A549 (cell line): ENCODE measurements around the gene NHEJ1. TPM values are rescaled to one million over a fixed set of nuclear protein-coding genes. Genes with fewer than 3 reads are reported as not detected.

Experiments used
- ATAC-seq, 2 experiments: fragments of 200-7000 bp in 1 of 2; fragments of >200 bp in 1 of 2; cut with Nextera tagmentation in 1 of 2; cut with Tn5 transposase in 1 of 2; 3 replicates each; pipeline versions ENCODE4 v1.8.0 to v1.9.1; 2018 to 2020; ENCODE audit warnings: mild to moderate bottlenecking in 1 of 2, moderate library complexity in 1 of 2
- CTCF ChIA-PET: fragments of 300-600 bp; sonication (Branson Sonifier 250); formaldehyde crosslinking; extraction: SDS; loops from one replicate; lab custom pipeline; 2021; ENCODE audit warnings: antibody characterized with exemption, inconsistent platforms; lab: Yijun Ruan, JAX
- POLR2A ChIA-PET: fragments of 350-600 bp; formaldehyde crosslinking; extraction: SDS; loops from one replicate; lab custom pipeline; 2021; ENCODE audit warnings: antibody characterized with exemption, inconsistent platforms; lab: Yijun Ruan, JAX
- DNase-seq, 2 experiments: peaks; one replicate each; pipeline versions ENCODE4 v3.0.0 to v3.0.0-alpha.2; 2011 to 2016; ENCODE audit warnings: low read depth in 1 of 2, low spot score in 1 of 2
- FAIRE-seq: peaks from 2 replicates; lab custom pipeline; 2011; peaks lifted over from hg19 to GRCh38; lab: Jason Lieb, UNC
- H3K27ac ChIP-seq, 2 experiments: fragments of >200 bp; sonication (Bioruptor Twin); formaldehyde crosslinking; 3 replicates each; pipeline ENCODE4 v1.5.1; 2016 to 2017
- H3K4me1 ChIP-seq: fragments of >200 bp; sonication (Bioruptor Twin); formaldehyde crosslinking; 3 replicates; pipeline ENCODE4 v1.6.1; 2016
- H3K4me2 ChIP-seq: fragments of >200 bp; sonication (Bioruptor Twin); formaldehyde crosslinking; 3 replicates; pipeline ENCODE4 v1.6.1; 2016
- H3K4me3 ChIP-seq: fragments of >200 bp; sonication (Bioruptor Twin); formaldehyde crosslinking; 3 replicates; pipeline ENCODE4 v1.5.1; 2016
- H3K9me3 ChIP-seq: fragments of >200 bp; sonication (Bioruptor Twin); formaldehyde crosslinking; 3 replicates; pipeline ENCODE4 v1.6.1; 2016
- CHD4 ChIP-seq: fragments of 200-600 bp; sonication (generic); IDR thresholded peaks from 2 replicates; pipeline ENCODE4 v1.6.1; 2016; ENCODE audit warnings: antibody characterized with exemption, mild to moderate bottlenecking, borderline replicate concordance
- EP300 ChIP-seq, 2 experiments: fragments of >200 bp; sonication (Bioruptor Twin); formaldehyde crosslinking; IDR thresholded peaks; 2 replicates in 1 of 2; 3 replicates in 1 of 2; pipeline ENCODE4 v1.6.1; 2016 to 2017
- HOXA7 ChIP-seq: fragments of 250-450 bp; sonication (Bioruptor Pico); IDR thresholded peaks from 2 replicates; pipeline ENCODE4 v1.5.0; 2020; ENCODE audit warnings: mild to moderate bottlenecking, moderate library complexity
- HOXB13 ChIP-seq: fragments of 250-450 bp; sonication (Bioruptor Pico); IDR thresholded peaks from 2 replicates; pipeline ENCODE4 v1.5.0; 2020; ENCODE audit warnings: low read depth, mild to moderate bottlenecking, moderate library complexity
- NFE2L2 ChIP-seq: fragments of 150-350 bp; conservative IDR thresholded peaks from 2 replicates; pipeline ENCODE4 v1.6.1; 2014; ENCODE audit warnings: low read length
- RAD21 ChIP-seq, 2 experiments: fragments of >200 bp in 1 of 2; sonication (Bioruptor Twin) in 1 of 2; formaldehyde crosslinking in 1 of 2; IDR thresholded peaks in 1 of 2; conservative IDR thresholded peaks in 1 of 2; 2 replicates in 1 of 2; 3 replicates in 1 of 2; pipeline ENCODE4 v1.6.1; 2012 to 2018; ENCODE audit warnings: inconsistent platforms in 1 of 2
- RARB ChIP-seq: fragments of 250-450 bp; sonication (Bioruptor Pico); IDR thresholded peaks from 2 replicates; pipeline ENCODE4 v1.8.0; 2021; ENCODE audit warnings: mild to moderate bottlenecking, moderate library complexity
- RCOR1 ChIP-seq: fragments of 150-350 bp; IDR thresholded peaks from 2 replicates; pipeline ENCODE4 v1.6.1; 2014; ENCODE audit warnings: antibody characterized with exemption, low read length, low read depth
- TFCP2L1 ChIP-seq: fragments of 250-450 bp; sonication (Bioruptor Pico); IDR thresholded peaks from 2 replicates; pipeline ENCODE4 v1.5.0; 2021; ENCODE audit warnings: mild to moderate bottlenecking
- ZNF302 ChIP-seq: fragments of 250-450 bp; sonication (Bioruptor Pico); IDR thresholded peaks from 2 replicates; pipeline ENCODE4 v1.9.0; 2021; ENCODE audit warnings: inconsistent platforms, mild to moderate bottlenecking, moderate library complexity
- ZSCAN20 ChIP-seq: fragments of 250-450 bp; sonication (Bioruptor Pico); IDR thresholded peaks from 2 replicates; pipeline ENCODE4 v1.8.0; 2022; ENCODE audit warnings: mild to moderate bottlenecking, moderate library complexity
- WGBS: methylation state at CpG from one replicate; pipeline ENCODE4 v1.1.6; 2017; ENCODE audit errors: missing lambda C conversion rate; 5-methylcytosine and 5-hydroxymethylcytosine counted together
- polyA plus RNA-seq, 4 experiments: library from polyadenylated mRNA; depleted of rRNA in 3 of 4; stranded (reverse); fragments of >200 nt; fragmentation: RNase III in 1 of 4; extraction: RNeasy Plus Mini Kit Qiagen cat#74134 plus additional on column Dnase treatment in 1 of 4; gene quantifications; 2 replicates in 3 of 4; 3 replicates in 1 of 4; pipeline ENCODE4 v1.2.3, GENCODE V29; 2011 to 2017
- TF ChIP-seq, protein P1 (sequence below): IDR thresholded peaks from 2 replicates; pipeline ENCODE4 v1.6.1; 2012
- TF ChIP-seq, protein P2 (sequence below): fragments of >200 bp; sonication (Bioruptor Twin); formaldehyde crosslinking; IDR thresholded peaks from 3 replicates; pipeline ENCODE4 v1.5.1; 2016
- TF ChIP-seq, protein P3 (sequence below): IDR thresholded peaks from 2 replicates; pipeline ENCODE4 v1.6.1; 2012; ENCODE audit warnings: low read depth, borderline replicate concordance
- TF ChIP-seq, protein P4 (sequence below): fragments of 250-450 bp; sonication (Bioruptor Pico); IDR thresholded peaks from 2 replicates; pipeline ENCODE4 v1.5.0; 2021; ENCODE audit warnings: mild to moderate bottlenecking, moderate library complexity, borderline replicate concordance

Gene NHEJ1
- polyA plus RNA-seq, 2 of the 4 experiments (the other 2 are of a cell fraction), result 18.5 to 31.8 TPM

GRCh38 chr2:219086196-219086595, 74.4 kb downstream of the NHEJ1 start:
- no peak for FAIRE-seq
- DNase-seq, result no peak
- TF ChIP-seq EP300 (IDR thresholded peaks at IDR 0.05) (no peak), CHD4 (no peak), ZNF302 (CRISPR knock-in tag) (no peak)
- TF ChIP-seq, all 56 proteins: peak for 0
- H3K27ac ChIP-seq, result no peak overlapping the region
- ChIA-PET POLR2A (no interaction called here), CTCF (interaction anchor here (1.0 to 5.1 kb wide), 5 partner anchors 12 to 56 kb away, joined by 4 to 19 read pairs (median 5); no protein-coding TSS in a partner anchor)
- no peak for ATAC-seq
- H3K4me1 ChIP-seq, result no peaks in the 10 kb centered on the region
- no peak overlapping the region for H3K4me3 ChIP-seq
- no peak overlapping the region for H3K4me2 ChIP-seq
- H3K9me3 ChIP-seq, result no peaks in the 10 kb centered on the region

GRCh38 chr2:219084791-219085190, 75.8 kb downstream of the NHEJ1 start:
- H3K27ac ChIP-seq, result no peak overlapping the region

DNA sequence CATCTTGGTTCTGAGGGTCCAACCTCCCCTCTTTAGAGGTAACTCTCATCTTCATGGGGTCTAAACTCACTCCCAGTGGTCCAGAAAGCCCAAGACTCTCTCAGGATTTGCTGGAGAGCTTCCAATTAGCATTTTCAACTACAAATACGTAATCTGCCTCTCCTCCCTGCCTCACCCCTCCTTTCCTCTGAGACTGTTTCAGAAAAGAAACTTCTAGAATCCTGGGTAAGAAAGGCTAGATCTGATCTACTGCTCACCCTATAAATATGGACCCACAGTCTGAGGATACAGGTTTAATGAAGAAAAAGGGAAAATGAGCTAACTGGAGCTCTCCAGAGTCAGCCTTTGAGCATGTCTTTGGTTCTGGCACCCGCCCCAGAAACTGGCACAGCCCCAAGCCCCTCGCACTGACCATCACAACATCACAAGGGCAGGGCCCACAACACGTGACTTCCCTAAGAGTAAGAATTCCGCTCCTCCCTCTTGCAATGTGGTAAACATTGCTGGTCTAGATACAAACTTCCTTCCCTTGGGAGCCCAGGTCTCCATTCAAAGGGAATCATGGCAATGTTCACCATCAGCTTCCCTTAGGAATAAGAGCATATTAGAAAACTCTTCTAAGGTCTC, 78.2 kb downstream of the NHEJ1 start:
- Histone ChIP-seq H3K9me3 (no peaks in the 10 kb centered on the region), H3K4me2 (no peak overlapping the region), H3K27ac (no peak overlapping the region), H3K4me1 (no peaks in the 10 kb centered on the region), H3K4me3 (no peak overlapping the region)
- 68% methylated on average over 5 of the region's 5 CpGs for WGBS
- ATAC-seq (no peak), DNase-seq (no peak), FAIRE-seq (no peak)
- POLR2A ChIA-PET, result no interaction called here
- TF ChIP-seq ZSCAN20 (CRISPR knock-in tag), result no peak
- no peak for TF ChIP-seq HOXB13 (CRISPR knock-in tag)
- TF ChIP-seq RARB, result no peak
- TF ChIP-seq HOXA7 (CRISPR knock-in tag), result no peak
- TF ChIP-seq RCOR1, result no peak
- TF ChIP-seq TFCP2L1 (CRISPR knock-in tag), result no peak
- no peak for TF ChIP-seq RAD21 (conservative IDR thresholded peaks at IDR 0.05 in 1 of 2, IDR thresholded peaks at IDR 0.05 in 1 of 2)
- TF ChIP-seq NFE2L2, result no peak
- TF ChIP-seq, protein P1, sequence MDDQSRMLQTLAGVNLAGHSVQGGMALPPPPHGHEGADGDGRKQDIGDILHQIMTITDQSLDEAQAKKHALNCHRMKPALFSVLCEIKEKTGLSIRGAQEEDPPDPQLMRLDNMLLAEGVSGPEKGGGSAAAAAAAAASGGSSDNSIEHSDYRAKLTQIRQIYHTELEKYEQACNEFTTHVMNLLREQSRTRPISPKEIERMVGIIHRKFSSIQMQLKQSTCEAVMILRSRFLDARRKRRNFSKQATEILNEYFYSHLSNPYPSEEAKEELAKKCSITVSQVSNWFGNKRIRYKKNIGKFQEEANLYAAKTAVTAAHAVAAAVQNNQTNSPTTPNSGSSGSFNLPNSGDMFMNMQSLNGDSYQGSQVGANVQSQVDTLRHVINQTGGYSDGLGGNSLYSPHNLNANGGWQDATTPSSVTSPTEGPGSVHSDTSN, result no peak
- TF ChIP-seq, protein P2, sequence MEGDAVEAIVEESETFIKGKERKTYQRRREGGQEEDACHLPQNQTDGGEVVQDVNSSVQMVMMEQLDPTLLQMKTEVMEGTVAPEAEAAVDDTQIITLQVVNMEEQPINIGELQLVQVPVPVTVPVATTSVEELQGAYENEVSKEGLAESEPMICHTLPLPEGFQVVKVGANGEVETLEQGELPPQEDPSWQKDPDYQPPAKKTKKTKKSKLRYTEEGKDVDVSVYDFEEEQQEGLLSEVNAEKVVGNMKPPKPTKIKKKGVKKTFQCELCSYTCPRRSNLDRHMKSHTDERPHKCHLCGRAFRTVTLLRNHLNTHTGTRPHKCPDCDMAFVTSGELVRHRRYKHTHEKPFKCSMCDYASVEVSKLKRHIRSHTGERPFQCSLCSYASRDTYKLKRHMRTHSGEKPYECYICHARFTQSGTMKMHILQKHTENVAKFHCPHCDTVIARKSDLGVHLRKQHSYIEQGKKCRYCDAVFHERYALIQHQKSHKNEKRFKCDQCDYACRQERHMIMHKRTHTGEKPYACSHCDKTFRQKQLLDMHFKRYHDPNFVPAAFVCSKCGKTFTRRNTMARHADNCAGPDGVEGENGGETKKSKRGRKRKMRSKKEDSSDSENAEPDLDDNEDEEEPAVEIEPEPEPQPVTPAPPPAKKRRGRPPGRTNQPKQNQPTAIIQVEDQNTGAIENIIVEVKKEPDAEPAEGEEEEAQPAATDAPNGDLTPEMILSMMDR, result no peak
- CTCF ChIA-PET, result interaction anchor here (0.8 to 3.8 kb wide), 10 partner anchors 8 to 269 kb away, joined by 3 to 16 read pairs (median 6); no protein-coding TSS in a partner anchor

More at GRCh38 chr2:219084791-219085190, 75.8 kb downstream of the NHEJ1 start:
- ATAC-seq, result no peak
- CTCF ChIA-PET, result interaction anchor here (0.8 to 5.1 kb wide), 10 partner anchors 8 to 233 kb away, joined by 3 to 19 read pairs (median 4); no protein-coding TSS in a partner anchor
- TF ChIP-seq, protein P1, result no peak
- TF ChIP-seq, protein P3, sequence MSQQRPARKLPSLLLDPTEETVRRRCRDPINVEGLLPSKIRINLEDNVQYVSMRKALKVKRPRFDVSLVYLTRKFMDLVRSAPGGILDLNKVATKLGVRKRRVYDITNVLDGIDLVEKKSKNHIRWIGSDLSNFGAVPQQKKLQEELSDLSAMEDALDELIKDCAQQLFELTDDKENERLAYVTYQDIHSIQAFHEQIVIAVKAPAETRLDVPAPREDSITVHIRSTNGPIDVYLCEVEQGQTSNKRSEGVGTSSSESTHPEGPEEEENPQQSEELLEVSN, result no peak
- TF ChIP-seq, protein P4, sequence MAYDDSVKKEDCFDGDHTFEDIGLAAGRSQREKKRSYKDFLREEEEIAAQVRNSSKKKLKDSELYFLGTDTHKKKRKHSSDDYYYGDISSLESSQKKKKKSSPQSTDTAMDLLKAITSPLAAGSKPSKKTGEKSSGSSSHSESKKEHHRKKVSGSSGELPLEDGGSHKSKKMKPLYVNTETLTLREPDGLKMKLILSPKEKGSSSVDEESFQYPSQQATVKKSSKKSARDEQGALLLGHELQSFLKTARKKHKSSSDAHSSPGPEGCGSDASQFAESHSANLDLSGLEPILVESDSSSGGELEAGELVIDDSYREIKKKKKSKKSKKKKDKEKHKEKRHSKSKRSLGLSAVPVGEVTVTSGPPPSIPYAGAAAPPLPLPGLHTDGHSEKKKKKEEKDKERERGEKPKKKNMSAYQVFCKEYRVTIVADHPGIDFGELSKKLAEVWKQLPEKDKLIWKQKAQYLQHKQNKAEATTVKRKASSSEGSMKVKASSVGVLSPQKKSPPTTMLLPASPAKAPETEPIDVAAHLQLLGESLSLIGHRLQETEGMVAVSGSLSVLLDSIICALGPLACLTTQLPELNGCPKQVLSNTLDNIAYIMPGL (CRISPR knock-in tag), result no peak
- Histone ChIP-seq H3K4me1 (no peaks in the 10 kb centered on the region), H3K9me3 (no peaks in the 10 kb centered on the region), H3K4me3 (no peak overlapping the region), H3K4me2 (no peak overlapping the region)
- POLR2A ChIA-PET, result no interaction called here
- no peak for DNase-seq
- no peak for FAIRE-seq
